Measurements from ENCODE around the gene PNMA8A. TPM values are rescaled to one million over a fixed set of nuclear protein-coding genes. Genes with fewer than 3 reads are reported as not detected.

The PNMA8A gene
- polyA plus RNA-seq, 2 of the 4 experiments (the other 2 are of a cell fraction) = 11.2 to 15.4 TPM

GRCh38 chr19:46474211-46474610, 2.8 kb upstream of the PNMA8A start:
- DNase-seq (ENCODE audit: low read depth in 1 of 2, low spot score in 1 of 2) (no peak), ATAC-seq (no peak), FAIRE-seq (no peak)
- ChIA-PET POLR2A (no interaction called here), CTCF (interaction anchor here (0.6 to 17.0 kb wide), 10 partner anchors 9 to 395 kb away, joined by 3 to 358 read pairs (median 5); partner anchors contain the start of gene PPP5C)
- H3K4me3 ChIP-seq = no peak overlapping the region
- no peak overlapping the region for H3K4me2 ChIP-seq
- WGBS (ENCODE audit: missing lambda C conversion rate) = 78% methylated on average over 8 of the region's 8 CpGs
- H3K9me3 ChIP-seq = no peaks in the 10 kb centered on the region
- TF ChIP-seq NFE2L2 (conservative IDR thresholded peaks at IDR 0.05; ENCODE audit: low read length) (no peak), FOSB (CRISPR knock-in tag; IDR thresholded peaks at IDR 0.05) (no peak), TP53 (CRISPR knock-in tag; IDR thresholded peaks at IDR 0.05) (no peak), ZNF302 (CRISPR knock-in tag; IDR thresholded peaks at IDR 0.05) (no peak), HOXA7 (CRISPR knock-in tag; IDR thresholded peaks at IDR 0.05) (no peak), RARB (CRISPR knock-in tag; IDR thresholded peaks at IDR 0.05) (no peak), ZSCAN20 (CRISPR knock-in tag; IDR thresholded peaks at IDR 0.05) (no peak), HOXB13 (CRISPR knock-in tag; IDR thresholded peaks at IDR 0.05; ENCODE audit: low read depth) (no peak), MAZ (IDR thresholded peaks at IDR 0.05; ENCODE audit: borderline replicate concordance, low read depth, low read length) (no peak), RCOR1 (IDR thresholded peaks at IDR 0.05; ENCODE audit: low read depth, low read length) (no peak), E2F6 (IDR thresholded peaks at IDR 0.05; ENCODE audit: borderline replicate concordance, low read depth) (no peak), ESRRA (IDR thresholded peaks at IDR 0.05; ENCODE audit: borderline replicate concordance, low read length) (no peak), KDM1A (IDR thresholded peaks at IDR 0.05; ENCODE audit: low read depth) (no peak), EHMT2 (IDR thresholded peaks at IDR 0.05; ENCODE audit: low read depth) (no peak), ELK1 (IDR thresholded peaks at IDR 0.05; ENCODE audit: low read depth, low read length) (no peak), NPAS2 (CRISPR knock-in tag; IDR thresholded peaks at IDR 0.05; ENCODE audit: borderline replicate concordance) (no peak), RAD21 (conservative IDR thresholded peaks at IDR 0.05 in 1 of 2, IDR thresholded peaks at IDR 0.05 in 1 of 2) (no peak)
- TF ChIP-seq, protein P1, sequence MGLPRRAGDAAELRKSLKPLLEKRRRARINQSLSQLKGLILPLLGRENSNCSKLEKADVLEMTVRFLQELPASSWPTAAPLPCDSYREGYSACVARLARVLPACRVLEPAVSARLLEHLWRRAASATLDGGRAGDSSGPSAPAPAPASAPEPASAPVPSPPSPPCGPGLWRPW (IDR thresholded peaks at IDR 0.05) = no peak
- TF ChIP-seq, protein P2, sequence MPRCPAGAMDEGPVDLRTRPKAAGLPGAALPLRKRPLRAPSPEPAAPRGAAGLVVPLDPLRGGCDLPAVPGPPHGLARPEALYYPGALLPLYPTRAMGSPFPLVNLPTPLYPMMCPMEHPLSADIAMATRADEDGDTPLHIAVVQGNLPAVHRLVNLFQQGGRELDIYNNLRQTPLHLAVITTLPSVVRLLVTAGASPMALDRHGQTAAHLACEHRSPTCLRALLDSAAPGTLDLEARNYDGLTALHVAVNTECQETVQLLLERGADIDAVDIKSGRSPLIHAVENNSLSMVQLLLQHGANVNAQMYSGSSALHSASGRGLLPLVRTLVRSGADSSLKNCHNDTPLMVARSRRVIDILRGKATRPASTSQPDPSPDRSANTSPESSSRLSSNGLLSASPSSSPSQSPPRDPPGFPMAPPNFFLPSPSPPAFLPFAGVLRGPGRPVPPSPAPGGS (IDR thresholded peaks at IDR 0.05) = no peak
- peaks cover 7% of the 10 kb centered on the region; the same call in 1 of the 3 replicates for H3K4me1 ChIP-seq
- H3K27ac ChIP-seq = no peak overlapping the region

GRCh38 chr19:46472592-46472991, 1.2 kb upstream of the PNMA8A start:
- peaks cover 7% of the 10 kb centered on the region; the same call in 1 of the 3 replicates for H3K4me1 ChIP-seq
- no peak overlapping the region for H3K4me2 ChIP-seq
- DNase-seq (ENCODE audit: low read depth in 1 of 2, low spot score in 1 of 2) (no peak), FAIRE-seq (no peak), ATAC-seq (peak in 1 of 2 experiments; percentile 17; a peak in 1 of 6 replicates)
- ChIA-PET CTCF (interaction anchor here (0.5 to 17.0 kb wide), 6 partner anchors 15 to 765 kb away, joined by 3 to 358 read pairs (median 6); no protein-coding TSS in a partner anchor), POLR2A (no interaction called here)
- no peaks in the 10 kb centered on the region for H3K9me3 ChIP-seq
- WGBS (ENCODE audit: missing lambda C conversion rate) = 84% methylated on average over 4 of the region's 4 CpGs
- H3K4me3 ChIP-seq = no peak overlapping the region
- H3K27ac ChIP-seq = no peak overlapping the region
- TF ChIP-seq ELK1 (IDR thresholded peaks at IDR 0.05; ENCODE audit: low read depth, low read length) (no peak), EP300 (IDR thresholded peaks at IDR 0.05) (no peak), ATOH8 (CRISPR knock-in tag; IDR thresholded peaks at IDR 0.05; ENCODE audit: low read depth) (no peak), TFCP2L1 (CRISPR knock-in tag; IDR thresholded peaks at IDR 0.05) (no peak), CHD4 (IDR thresholded peaks at IDR 0.05; ENCODE audit: borderline replicate concordance) (no peak), HEYL (CRISPR knock-in tag; IDR thresholded peaks at IDR 0.05) (no peak), MAFK (IDR thresholded peaks at IDR 0.05; ENCODE audit: partially characterized antibody) (no peak), E2F6 (IDR thresholded peaks at IDR 0.05; ENCODE audit: borderline replicate concordance, low read depth) (no peak), CEBPB (IDR thresholded peaks at IDR 0.05) (no peak)
- TF ChIP-seq, protein P2 (IDR thresholded peaks at IDR 0.05) = no peak
- TF ChIP-seq, protein P3, sequence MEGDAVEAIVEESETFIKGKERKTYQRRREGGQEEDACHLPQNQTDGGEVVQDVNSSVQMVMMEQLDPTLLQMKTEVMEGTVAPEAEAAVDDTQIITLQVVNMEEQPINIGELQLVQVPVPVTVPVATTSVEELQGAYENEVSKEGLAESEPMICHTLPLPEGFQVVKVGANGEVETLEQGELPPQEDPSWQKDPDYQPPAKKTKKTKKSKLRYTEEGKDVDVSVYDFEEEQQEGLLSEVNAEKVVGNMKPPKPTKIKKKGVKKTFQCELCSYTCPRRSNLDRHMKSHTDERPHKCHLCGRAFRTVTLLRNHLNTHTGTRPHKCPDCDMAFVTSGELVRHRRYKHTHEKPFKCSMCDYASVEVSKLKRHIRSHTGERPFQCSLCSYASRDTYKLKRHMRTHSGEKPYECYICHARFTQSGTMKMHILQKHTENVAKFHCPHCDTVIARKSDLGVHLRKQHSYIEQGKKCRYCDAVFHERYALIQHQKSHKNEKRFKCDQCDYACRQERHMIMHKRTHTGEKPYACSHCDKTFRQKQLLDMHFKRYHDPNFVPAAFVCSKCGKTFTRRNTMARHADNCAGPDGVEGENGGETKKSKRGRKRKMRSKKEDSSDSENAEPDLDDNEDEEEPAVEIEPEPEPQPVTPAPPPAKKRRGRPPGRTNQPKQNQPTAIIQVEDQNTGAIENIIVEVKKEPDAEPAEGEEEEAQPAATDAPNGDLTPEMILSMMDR (IDR thresholded peaks at IDR 0.05) = no peak

All from A549 (cell line).